ENCODE measurements around the gene AJM1. TPM values are rescaled to one million over a fixed set of nuclear protein-coding genes. Genes with fewer than 3 reads are reported as not detected.

Gene AJM1
- total RNA-seq, 2 experiments from 2014 or later, result 1.1 to 1.2 TPM

GRCh38 chr9:136857166-136857565 lies 14.9 kb downstream of the AJM1 start:
- POLR2A ChIA-PET, result no interaction called here

GRCh38 chr9:136857581-136858412 lies 15.5 kb downstream of the AJM1 start:
- DNase-seq (peak in 2 of 14 experiments; percentile 0 to 33), ATAC-seq (ENCODE audit: poor library complexity) (no peak)
- Mint-ChIP-seq H3K9me3 (no peaks in the 10 kb centered on the region), H3K27me3 (no peaks in the 10 kb centered on the region), H3K4me3 (no peak overlapping the region), H3K4me1 (ENCODE audit: low read depth) (no peaks in the 10 kb centered on the region), H3K27ac (no peak overlapping the region), H3K36me3 (ENCODE audit: low read depth) (peaks cover 6% of the 10 kb centered on the region)
- no peaks in the 10 kb centered on the region for H3K27me3 ChIP-seq (ENCODE audit: control insufficient read depth in 1 of 2, insufficient read depth in 2 of 2, low read length in 2 of 2)
- ChIA-PET POLR2A (no interaction called here), CTCF (no interaction called here)
- peaks cover 17% of the 10 kb centered on the region for H3K36me3 ChIP-seq (ENCODE audit: insufficient read depth, low read length)
- no peaks in the 10 kb centered on the region for H3K4me1 ChIP-seq (ENCODE audit: insufficient read depth, low read length)
- no peak overlapping the region for H3K27ac ChIP-seq (ENCODE audit: low read depth in 1 of 2, low read length in 2 of 2)
- H3K4me3 ChIP-seq (ENCODE audit: low read length), result no peak overlapping the region
- no peaks in the 10 kb centered on the region for H3K9me3 ChIP-seq (ENCODE audit: control insufficient read depth in 1 of 2, insufficient read depth in 1 of 2, low read length in 2 of 2)
- no peak for TF ChIP-seq CTCF (IDR thresholded peaks at IDR 0.05)
- intact Hi-C loops (cut with DNase I, micrococcal nuclease), result no loop called here

More at GRCh38 chr9:136857166-136857565, 14.9 kb downstream of the AJM1 start:
- DNase-seq (peak in 1 of 14 experiments; percentile 20), ATAC-seq (ENCODE audit: poor library complexity) (no peak)
- Histone ChIP-seq H3K27me3 (ENCODE audit: control insufficient read depth in 1 of 2, insufficient read depth in 2 of 2, low read length in 2 of 2) (no peaks in the 10 kb centered on the region), H3K4me3 (ENCODE audit: low read length) (no peak overlapping the region), H3K4me1 (ENCODE audit: insufficient read depth, low read length) (no peaks in the 10 kb centered on the region), H3K36me3 (ENCODE audit: insufficient read depth, low read length) (peaks cover 11% of the 10 kb centered on the region), H3K27ac (ENCODE audit: low read depth in 1 of 2, low read length in 2 of 2) (no peak overlapping the region), H3K9me3 (ENCODE audit: control insufficient read depth in 1 of 2, insufficient read depth in 1 of 2, low read length in 2 of 2) (no peaks in the 10 kb centered on the region)
- CTCF ChIA-PET, result no interaction called here
- no peak overlapping the region for H3K27ac Mint-ChIP-seq
- no peaks in the 10 kb centered on the region for H3K9me3 Mint-ChIP-seq
- H3K4me3 Mint-ChIP-seq, result no peak overlapping the region
- TF ChIP-seq CTCF (IDR thresholded peaks at IDR 0.05), result no peak
- H3K27me3 Mint-ChIP-seq, result no peaks in the 10 kb centered on the region
- H3K36me3 Mint-ChIP-seq (ENCODE audit: low read depth), result peaks cover under 1% of the 10 kb centered on the region
- H3K4me1 Mint-ChIP-seq (ENCODE audit: low read depth), result no peaks in the 10 kb centered on the region
- intact Hi-C loops (cut with DNase I, micrococcal nuclease), result no loop called here

- CTCF ChIA-PET, result no interaction called here
- DNase-seq, result peak in 1 of 14 experiments; percentile 22
These were observed 16.2 kb downstream of the AJM1 start for GRCh38 chr9:136858452-136858843.

More at GRCh38 chr9:136858452-136858843, 16.2 kb downstream of the AJM1 start:
- H3K4me1 ChIP-seq (ENCODE audit: insufficient read depth, low read length), result no peaks in the 10 kb centered on the region
- Mint-ChIP-seq H3K4me3 (no peak overlapping the region), H3K27me3 (no peaks in the 10 kb centered on the region), H3K9me3 (no peaks in the 10 kb centered on the region), H3K4me1 (ENCODE audit: low read depth) (no peaks in the 10 kb centered on the region), H3K27ac (no peak overlapping the region), H3K36me3 (ENCODE audit: low read depth) (peaks cover 13% of the 10 kb centered on the region)
- H3K4me3 ChIP-seq (ENCODE audit: low read length), result no peak overlapping the region
- peaks cover 24% of the 10 kb centered on the region for H3K36me3 ChIP-seq (ENCODE audit: insufficient read depth, low read length)
- ATAC-seq (ENCODE audit: poor library complexity), result no peak
- POLR2A ChIA-PET, result no interaction called here
- H3K9me3 ChIP-seq (ENCODE audit: control insufficient read depth in 1 of 2, insufficient read depth in 1 of 2, low read length in 2 of 2), result no peaks in the 10 kb centered on the region
- H3K27me3 ChIP-seq (ENCODE audit: control insufficient read depth in 1 of 2, insufficient read depth in 2 of 2, low read length in 2 of 2), result no peaks in the 10 kb centered on the region
- H3K27ac ChIP-seq (ENCODE audit: low read depth in 1 of 2, low read length in 2 of 2), result no peak overlapping the region
- intact Hi-C loops (cut with DNase I, micrococcal nuclease), result no loop called here
- TF ChIP-seq CTCF (IDR thresholded peaks at IDR 0.05), result no peak

Data from CD4-positive, alpha-beta T cell (primary cell).